AG04450 (cell line): ENCODE measurements around the gene BUB1B. TPM values are rescaled to one million over a fixed set of nuclear protein-coding genes. Genes with fewer than 3 reads are reported as not detected.
A peak's percentile ranks its signal among the peaks of the same experiment; 100 is the strongest.
"Not testable (repeated sequence)": the region's sequence is repeated elsewhere in the genome, so short reads cannot be mapped to it uniquely, and the experiment has no call there.

Experiments
- CTCF ChIA-PET: fragments of 300-600, 350-600 bp; formaldehyde crosslinking; extraction: SDS; loops from one replicate; lab custom pipeline; 2022; ENCODE audit warnings: antibody characterized with exemption, inconsistent platforms; lab: Charles Lee
- POLR2A ChIA-PET: fragments of 350-600 bp; formaldehyde crosslinking; extraction: SDS; loops from one replicate; lab custom pipeline; 2021; ENCODE audit warnings: antibody characterized with exemption, inconsistent platforms; lab: Yijun Ruan, JAX
- DNase-seq: peaks from one replicate; pipeline ENCODE4 v3.0.0-alpha.2; 2011; ENCODE audit warnings: low read depth, low spot score
- H3K27ac ChIP-seq: one replicate; pipeline ENCODE4 v1.5.1; 2012; ENCODE audit warnings: low read depth, low read length, control low read depth
- H3K27me3 ChIP-seq: one replicate; pipeline ENCODE4 v1.6.0; 2012; ENCODE audit warnings: low read length; ENCODE audit not compliant: control insufficient read depth, insufficient read depth
- H3K4me3 ChIP-seq: 2 replicates; pipeline ENCODE4 v1.5.1; 2011; ENCODE audit warnings: mild to moderate bottlenecking, low read depth, low read length, control low read depth
- H3K9me3 ChIP-seq: 2 replicates; pipeline ENCODE4 v1.5.1; 2012; ENCODE audit warnings: low read length; ENCODE audit not compliant: control insufficient read depth, insufficient read depth
- polyA plus RNA-seq: library from polyadenylated mRNA; depleted of rRNA; stranded (reverse); fragments of >200 nt; gene quantifications from 2 replicates; pipeline ENCODE4 v1.2.3, GENCODE V29; 2011
- TF ChIP-seq, protein P1 (sequence below): IDR thresholded peaks from 2 replicates; pipeline ENCODE4 v1.5.1; 2011; ENCODE audit warnings: low read depth, low read length, control low read depth, inconsistent platforms

The BUB1B gene
- polyA plus RNA-seq, 1 experiment, result 9.0 TPM

DNA sequence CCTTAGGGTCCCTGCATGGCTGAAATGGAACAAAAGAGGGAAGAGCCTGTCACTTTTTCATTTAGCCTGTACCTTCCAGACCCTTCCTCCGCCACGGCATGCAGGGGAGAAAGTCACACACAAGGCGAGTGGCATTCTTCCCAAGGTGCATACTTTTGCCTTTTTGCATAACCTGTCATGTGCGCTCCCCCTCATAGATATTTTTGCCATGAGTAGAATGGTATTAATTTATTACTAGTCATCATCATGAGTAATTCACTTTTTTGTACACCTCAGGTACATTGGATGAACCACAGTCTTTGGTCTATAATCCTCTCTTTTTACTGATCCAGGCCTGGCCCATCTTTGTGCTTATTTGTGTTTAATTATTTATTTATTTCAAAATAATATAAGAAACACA lies 8.9 kb upstream of the BUB1B start:
- peak overlapping the region; percentile 11 for H3K27ac ChIP-seq
- no peaks in the 10 kb centered on the region for H3K9me3 ChIP-seq
- no peak overlapping the region for H3K4me3 ChIP-seq
- TF ChIP-seq, protein P1, sequence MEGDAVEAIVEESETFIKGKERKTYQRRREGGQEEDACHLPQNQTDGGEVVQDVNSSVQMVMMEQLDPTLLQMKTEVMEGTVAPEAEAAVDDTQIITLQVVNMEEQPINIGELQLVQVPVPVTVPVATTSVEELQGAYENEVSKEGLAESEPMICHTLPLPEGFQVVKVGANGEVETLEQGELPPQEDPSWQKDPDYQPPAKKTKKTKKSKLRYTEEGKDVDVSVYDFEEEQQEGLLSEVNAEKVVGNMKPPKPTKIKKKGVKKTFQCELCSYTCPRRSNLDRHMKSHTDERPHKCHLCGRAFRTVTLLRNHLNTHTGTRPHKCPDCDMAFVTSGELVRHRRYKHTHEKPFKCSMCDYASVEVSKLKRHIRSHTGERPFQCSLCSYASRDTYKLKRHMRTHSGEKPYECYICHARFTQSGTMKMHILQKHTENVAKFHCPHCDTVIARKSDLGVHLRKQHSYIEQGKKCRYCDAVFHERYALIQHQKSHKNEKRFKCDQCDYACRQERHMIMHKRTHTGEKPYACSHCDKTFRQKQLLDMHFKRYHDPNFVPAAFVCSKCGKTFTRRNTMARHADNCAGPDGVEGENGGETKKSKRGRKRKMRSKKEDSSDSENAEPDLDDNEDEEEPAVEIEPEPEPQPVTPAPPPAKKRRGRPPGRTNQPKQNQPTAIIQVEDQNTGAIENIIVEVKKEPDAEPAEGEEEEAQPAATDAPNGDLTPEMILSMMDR, result no peak
- H3K27me3 ChIP-seq, result peaks cover 4% of the 10 kb centered on the region
- ChIA-PET CTCF (no interaction called here), POLR2A (no interaction called here)
- no peak for DNase-seq

DNA sequence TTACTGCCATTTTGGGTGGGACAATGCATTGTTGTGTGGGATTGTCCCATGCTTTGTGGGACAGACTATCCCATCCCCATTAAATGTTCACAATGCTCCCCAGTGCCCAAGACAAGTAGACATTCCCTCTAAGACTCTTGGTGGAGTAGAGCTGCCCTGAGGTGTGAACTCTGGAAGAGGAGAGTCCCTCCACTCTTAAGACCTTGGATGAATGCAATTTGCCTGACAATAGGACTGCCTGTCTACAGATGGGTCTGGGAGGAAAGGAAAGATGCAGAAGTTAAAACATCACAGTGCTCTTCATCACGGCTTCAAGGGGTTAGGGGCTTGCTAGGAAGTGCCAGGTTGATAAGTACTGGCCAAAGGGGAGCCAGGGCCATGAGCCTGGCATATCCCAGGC lies 6.0 kb upstream of the BUB1B start:
- DNase-seq, POLR2A ChIA-PET, CTCF ChIA-PET: not testable (repeated sequence)

DNA sequence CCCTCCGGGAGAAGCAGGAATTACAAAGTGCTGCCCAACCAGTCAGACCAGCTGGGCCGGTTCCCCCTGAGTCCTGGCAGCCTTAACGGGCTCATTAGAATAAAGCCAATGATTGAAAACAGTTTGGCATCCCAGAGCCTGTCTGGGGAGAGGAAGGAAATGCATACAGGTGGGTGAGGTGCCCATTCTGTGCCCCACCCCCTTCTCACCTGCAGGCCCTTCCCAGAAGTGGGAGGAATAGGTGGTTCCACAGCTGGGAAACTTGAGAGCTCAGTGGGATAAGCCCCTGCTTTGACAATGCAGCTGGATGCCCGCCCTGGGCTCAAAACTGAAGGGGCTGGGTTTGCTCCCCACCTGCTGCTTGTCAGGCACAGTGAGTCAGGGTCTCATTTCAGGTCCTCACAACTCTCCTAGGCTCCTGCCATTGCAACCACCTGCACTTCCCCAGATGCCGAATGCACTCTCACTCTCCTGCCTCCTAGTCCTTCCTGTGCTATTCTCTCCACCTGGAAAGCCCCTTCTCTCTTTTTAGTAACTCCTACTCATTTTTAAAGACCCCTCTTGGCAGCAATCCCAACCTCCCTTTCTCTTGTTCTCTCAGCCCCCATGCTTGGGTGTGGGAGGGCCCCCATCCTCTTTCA lies 5.5 kb upstream of the BUB1B start:
- ChIA-PET POLR2A (no interaction called here), CTCF (interaction anchor here (1.2 to 1.8 kb wide), 2 partner anchors 13 to 51 kb away, joined by 3 to 8 read pairs; no protein-coding TSS in a partner anchor)
- peaks cover 4% of the 10 kb centered on the region for H3K27me3 ChIP-seq
- H3K9me3 ChIP-seq, result no peaks in the 10 kb centered on the region
- H3K27ac ChIP-seq, result no peak overlapping the region
- no peak overlapping the region for H3K4me3 ChIP-seq
- TF ChIP-seq, protein P1, result no peak
- DNase-seq, result no peak

More for the DNA sequence above, 6.0 kb upstream of the BUB1B start:
- not testable (repeated sequence) for H3K27me3 ChIP-seq, H3K9me3 ChIP-seq, H3K4me3 ChIP-seq, H3K27ac ChIP-seq

DNA sequence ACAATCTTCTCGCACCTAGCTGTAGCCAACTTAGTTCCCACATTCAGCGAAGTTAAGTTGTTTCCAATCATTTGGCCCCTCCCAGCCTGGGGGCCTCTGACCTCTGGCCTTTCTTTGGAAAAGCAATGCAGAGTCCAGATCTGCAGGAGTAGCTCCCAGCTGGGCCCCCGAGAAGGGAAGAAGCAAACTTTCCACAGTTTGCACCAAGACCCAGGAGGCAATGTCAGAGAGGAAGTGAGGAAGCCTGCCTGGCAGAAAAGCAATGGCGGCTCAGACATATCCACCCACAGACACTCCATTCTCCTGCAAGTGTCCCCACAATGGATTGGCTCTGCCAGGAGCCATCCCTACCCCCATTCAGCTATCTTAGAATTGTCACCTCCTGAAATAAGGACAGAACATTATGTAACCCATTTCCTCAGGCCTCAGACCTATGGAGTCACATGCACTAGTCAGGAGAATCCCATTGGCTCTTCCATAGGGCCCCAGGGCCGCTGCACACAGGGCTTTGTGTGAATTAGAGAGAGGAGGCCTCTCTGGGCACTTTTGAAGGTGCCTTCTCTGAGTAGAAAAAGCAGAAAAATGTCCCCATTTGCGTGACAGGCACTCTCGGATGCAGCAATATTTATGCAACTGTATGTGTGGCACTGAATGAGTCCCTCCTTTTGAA lies 3.0 kb upstream of the BUB1B start:
- POLR2A ChIA-PET, result no interaction called here
- CTCF ChIA-PET, result no interaction called here

DNA sequence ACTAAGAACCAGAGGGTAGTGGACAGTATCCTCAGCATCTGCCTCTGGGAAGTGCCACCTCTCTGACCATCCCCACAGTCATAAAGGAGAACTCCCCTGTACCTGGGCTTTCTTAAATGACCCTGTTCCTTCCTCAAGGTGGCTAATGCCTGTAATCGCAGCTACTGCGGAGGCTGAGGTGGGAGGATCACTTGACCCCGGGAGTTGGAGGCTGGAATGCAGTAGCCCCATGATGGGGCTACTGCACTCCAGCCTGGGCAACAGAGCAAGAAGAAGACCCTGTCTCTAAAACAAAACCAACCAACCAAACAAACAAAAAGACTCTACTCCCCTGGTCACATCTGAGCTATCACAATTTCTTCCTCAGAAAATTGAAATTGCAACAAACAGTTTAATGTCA lies 848 bp upstream of the BUB1B start:
- POLR2A ChIA-PET, result interaction anchor here (1.0 to 1.2 kb wide), 2 partner anchors 10 to 112 kb away, joined by 3 read pairs; no protein-coding TSS in a partner anchor
- CTCF ChIA-PET, result interaction anchor here (0.9 to 1.5 kb wide), 3 partner anchors 56 to 115 kb away, joined by 3 to 5 read pairs (median 3); no protein-coding TSS in a partner anchor

More for the DNA sequence above, 3.0 kb upstream of the BUB1B start:
- DNase-seq, result no peak
- Histone ChIP-seq H3K27me3 (peaks cover 4% of the 10 kb centered on the region), H3K4me3 (no peak overlapping the region), H3K27ac (no peak overlapping the region), H3K9me3 (no peaks in the 10 kb centered on the region)
- TF ChIP-seq, protein P1, result no peak

More for the DNA sequence above, 848 bp upstream of the BUB1B start:
- no peak for DNase-seq
- no peak overlapping the region for H3K4me3 ChIP-seq
- TF ChIP-seq, protein P1, result no peak
- H3K27ac ChIP-seq, result no peak overlapping the region
- peaks cover 4% of the 10 kb centered on the region for H3K27me3 ChIP-seq
- H3K9me3 ChIP-seq, result no peaks in the 10 kb centered on the region
